Measurements from ENCODE around the gene ACBD6.

ACBD6 gene

GRCh38 chr1:180539136-180539535, 36.8 kb upstream of the ACBD6 start:
- TF ChIP-seq REST (IDR thresholded peaks at IDR 0.05; ENCODE audit: insufficient read depth in 1 of 2, low read depth in 2 of 2, low read length in 2 of 2) (no peak), TAF1 (IDR thresholded peaks at IDR 0.05; ENCODE audit: borderline replicate concordance, insufficient read depth, low read length) (no peak), SIN3A (IDR thresholded peaks at IDR 0.05; ENCODE audit: borderline replicate concordance, insufficient read depth, low read length) (no peak), FOXP2 (optimal IDR thresholded peaks at IDR 0.05; ENCODE audit: borderline replicate concordance, extremely low read depth, extremely low read length, insufficient read depth) (no peak), POLR2AphosphoS5 (IDR thresholded peaks at IDR 0.05; ENCODE audit: low read depth, low read length) (no peak)

- no peak for TF ChIP-seq REST (IDR thresholded peaks at IDR 0.05; ENCODE audit: insufficient read depth in 1 of 2, low read depth in 2 of 2, low read length in 2 of 2)
- TF ChIP-seq FOXP2 (optimal IDR thresholded peaks at IDR 0.05; ENCODE audit: borderline replicate concordance, extremely low read depth, extremely low read length, insufficient read depth), result no peak
- no peak for TF ChIP-seq SIN3A (IDR thresholded peaks at IDR 0.05; ENCODE audit: borderline replicate concordance, insufficient read depth, low read length)
- no peak for TF ChIP-seq POLR2AphosphoS5 (IDR thresholded peaks at IDR 0.05; ENCODE audit: low read depth, low read length)
- TF ChIP-seq TAF1 (IDR thresholded peaks at IDR 0.05; ENCODE audit: borderline replicate concordance, insufficient read depth, low read length), result no peak
Measured at GRCh38 chr1:180536821-180537372, 34.5 kb upstream of the ACBD6 start.

GRCh38 chr1:180535418-180535999, 33.1 kb upstream of the ACBD6 start:
- TF ChIP-seq TAF1 (IDR thresholded peaks at IDR 0.05; ENCODE audit: borderline replicate concordance, insufficient read depth, low read length), result no peak
- no peak for TF ChIP-seq FOXP2 (optimal IDR thresholded peaks at IDR 0.05; ENCODE audit: borderline replicate concordance, extremely low read depth, extremely low read length, insufficient read depth)
- TF ChIP-seq SIN3A (IDR thresholded peaks at IDR 0.05; ENCODE audit: borderline replicate concordance, insufficient read depth, low read length), result no peak
- TF ChIP-seq POLR2AphosphoS5 (IDR thresholded peaks at IDR 0.05; ENCODE audit: low read depth, low read length), result no peak
- TF ChIP-seq REST (IDR thresholded peaks at IDR 0.05; ENCODE audit: insufficient read depth in 1 of 2, low read depth in 2 of 2, low read length in 2 of 2), result no peak

- TF ChIP-seq SIN3A (IDR thresholded peaks at IDR 0.05; ENCODE audit: borderline replicate concordance, insufficient read depth, low read length) (no peak), TAF1 (IDR thresholded peaks at IDR 0.05; ENCODE audit: borderline replicate concordance, insufficient read depth, low read length) (no peak), POLR2AphosphoS5 (IDR thresholded peaks at IDR 0.05; ENCODE audit: low read depth, low read length) (no peak), REST (IDR thresholded peaks at IDR 0.05; ENCODE audit: insufficient read depth in 1 of 2, low read depth in 2 of 2, low read length in 2 of 2) (no peak), FOXP2 (optimal IDR thresholded peaks at IDR 0.05; ENCODE audit: borderline replicate concordance, extremely low read depth, extremely low read length, insufficient read depth) (no peak)
Measured at GRCh38 chr1:180534214-180534613, 31.8 kb upstream of the ACBD6 start.
